ENCODE results near the gene MIS18A. TPM values are rescaled to one million over a fixed set of nuclear protein-coding genes. Genes with fewer than 3 reads are reported as not detected.

Gene MIS18A
- total RNA-seq, 1 experiment from 2014 or later = 55.9 TPM

DNA sequence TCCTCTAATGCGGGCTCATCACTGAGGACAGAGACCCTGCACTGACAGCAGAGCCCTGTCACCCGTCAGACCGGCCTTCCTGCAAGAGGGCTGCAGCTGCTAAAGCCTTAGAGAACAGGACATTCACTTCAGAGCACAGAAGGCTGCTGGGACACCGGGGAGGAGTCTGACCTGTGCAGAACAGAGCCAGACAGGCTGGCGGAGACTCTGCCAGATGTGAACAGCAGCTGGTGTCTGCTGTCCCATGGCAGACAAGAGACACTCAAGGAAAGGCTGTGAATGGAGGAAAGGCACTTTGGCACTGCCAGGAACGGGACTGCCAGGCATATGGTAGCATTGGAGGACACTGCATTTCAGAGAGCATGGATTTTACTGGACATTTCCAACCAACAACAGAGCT lies 41.2 kb upstream of the MIS18A start:
- no peak for TF ChIP-seq ZNF138 (CRISPR knock-in tag; conservative IDR thresholded peaks at IDR 0.05)
- no peak for TF ChIP-seq MLX (CRISPR knock-in tag; IDR thresholded peaks at IDR 0.05)
- TF ChIP-seq USF2 (CRISPR knock-in tag; IDR thresholded peaks at IDR 0.05) = no peak
- TF ChIP-seq, protein P1, sequence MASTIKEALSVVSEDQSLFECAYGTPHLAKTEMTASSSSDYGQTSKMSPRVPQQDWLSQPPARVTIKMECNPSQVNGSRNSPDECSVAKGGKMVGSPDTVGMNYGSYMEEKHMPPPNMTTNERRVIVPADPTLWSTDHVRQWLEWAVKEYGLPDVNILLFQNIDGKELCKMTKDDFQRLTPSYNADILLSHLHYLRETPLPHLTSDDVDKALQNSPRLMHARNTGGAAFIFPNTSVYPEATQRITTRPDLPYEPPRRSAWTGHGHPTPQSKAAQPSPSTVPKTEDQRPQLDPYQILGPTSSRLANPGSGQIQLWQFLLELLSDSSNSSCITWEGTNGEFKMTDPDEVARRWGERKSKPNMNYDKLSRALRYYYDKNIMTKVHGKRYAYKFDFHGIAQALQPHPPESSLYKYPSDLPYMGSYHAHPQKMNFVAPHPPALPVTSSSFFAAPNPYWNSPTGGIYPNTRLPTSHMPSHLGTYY (CRISPR knock-in tag; IDR thresholded peaks at IDR 0.05) = no peak
- TF ChIP-seq ZNF671 (CRISPR knock-in tag; IDR thresholded peaks at IDR 0.05) = no peak
- no peak for TF ChIP-seq HMGXB4 (CRISPR knock-in tag; IDR thresholded peaks at IDR 0.05)
- no peak for TF ChIP-seq RORB (CRISPR knock-in tag; IDR thresholded peaks at IDR 0.05)
- Mint-ChIP-seq H3K9me3 (no peaks in the 10 kb centered on the region), H3K36me3 (peaks cover 82% of the 10 kb centered on the region), H3K27me3 (ENCODE audit: low read depth) (no peaks in the 10 kb centered on the region), H3K4me1 (no peaks in the 10 kb centered on the region), H3K27ac (no peak overlapping the region), H3K4me3 (no peak overlapping the region)
- DNase-seq (ENCODE audit: low spot score) = no peak
- ChIA-PET POLR2A (no interaction called here), CTCF (interaction anchor here (1.2 to 2.1 kb wide), 2 partner anchors 14 to 281 kb away, joined by 5 to 6 read pairs; no protein-coding TSS in a partner anchor)
- no peak for ATAC-seq

DNA sequence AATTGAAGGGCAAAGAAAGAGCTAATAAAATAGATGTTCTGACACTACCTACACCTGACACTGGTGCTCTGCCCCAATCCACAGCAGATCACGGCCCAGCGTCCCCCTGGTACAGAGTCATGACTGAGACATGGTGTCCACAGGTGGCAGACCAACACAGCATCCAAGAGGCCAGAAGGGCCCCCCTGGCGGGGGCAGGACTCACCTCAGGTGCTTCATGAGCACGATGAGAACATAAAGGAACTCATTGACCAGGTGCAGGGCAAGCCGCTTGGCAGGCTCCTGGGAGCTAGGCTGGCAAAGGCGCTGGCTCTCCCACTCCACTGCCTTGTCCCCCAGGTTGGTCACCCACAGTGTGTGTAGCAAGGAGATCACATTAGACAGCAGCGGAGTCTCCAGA lies 40.2 kb upstream of the MIS18A start:
- H3K27ac Mint-ChIP-seq = no peak overlapping the region
- H3K27me3 Mint-ChIP-seq (ENCODE audit: low read depth) = no peaks in the 10 kb centered on the region
- CTCF ChIA-PET = no interaction called here
- DNase-seq (ENCODE audit: low spot score) = no peak
- H3K36me3 Mint-ChIP-seq = peaks cover 78% of the 10 kb centered on the region
- no peak overlapping the region for H3K4me3 Mint-ChIP-seq
- H3K9me3 Mint-ChIP-seq = no peaks in the 10 kb centered on the region
- TF ChIP-seq IRF2 (CRISPR knock-in tag; IDR thresholded peaks at IDR 0.05; ENCODE audit: borderline replicate concordance, low read depth) (no peak), ZNF121 (CRISPR knock-in tag; IDR thresholded peaks at IDR 0.05) (no peak), HMGXB4 (CRISPR knock-in tag; IDR thresholded peaks at IDR 0.05) (no peak), ZBTB43 (CRISPR knock-in tag; IDR thresholded peaks at IDR 0.05) (no peak), TP53 (CRISPR knock-in tag; IDR thresholded peaks at IDR 0.05) (no peak), ZNF138 (CRISPR knock-in tag; conservative IDR thresholded peaks at IDR 0.05) (no peak), SMAD4 (CRISPR knock-in tag; IDR thresholded peaks at IDR 0.05) (no peak), ATF1 (CRISPR knock-in tag; IDR thresholded peaks at IDR 0.05) (no peak)
- TF ChIP-seq, protein P2, sequence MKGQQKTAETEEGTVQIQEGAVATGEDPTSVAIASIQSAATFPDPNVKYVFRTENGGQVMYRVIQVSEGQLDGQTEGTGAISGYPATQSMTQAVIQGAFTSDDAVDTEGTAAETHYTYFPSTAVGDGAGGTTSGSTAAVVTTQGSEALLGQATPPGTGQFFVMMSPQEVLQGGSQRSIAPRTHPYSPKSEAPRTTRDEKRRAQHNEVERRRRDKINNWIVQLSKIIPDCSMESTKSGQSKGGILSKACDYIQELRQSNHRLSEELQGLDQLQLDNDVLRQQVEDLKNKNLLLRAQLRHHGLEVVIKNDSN (CRISPR knock-in tag; IDR thresholded peaks at IDR 0.05) = no peak
- TF ChIP-seq, protein P3, sequence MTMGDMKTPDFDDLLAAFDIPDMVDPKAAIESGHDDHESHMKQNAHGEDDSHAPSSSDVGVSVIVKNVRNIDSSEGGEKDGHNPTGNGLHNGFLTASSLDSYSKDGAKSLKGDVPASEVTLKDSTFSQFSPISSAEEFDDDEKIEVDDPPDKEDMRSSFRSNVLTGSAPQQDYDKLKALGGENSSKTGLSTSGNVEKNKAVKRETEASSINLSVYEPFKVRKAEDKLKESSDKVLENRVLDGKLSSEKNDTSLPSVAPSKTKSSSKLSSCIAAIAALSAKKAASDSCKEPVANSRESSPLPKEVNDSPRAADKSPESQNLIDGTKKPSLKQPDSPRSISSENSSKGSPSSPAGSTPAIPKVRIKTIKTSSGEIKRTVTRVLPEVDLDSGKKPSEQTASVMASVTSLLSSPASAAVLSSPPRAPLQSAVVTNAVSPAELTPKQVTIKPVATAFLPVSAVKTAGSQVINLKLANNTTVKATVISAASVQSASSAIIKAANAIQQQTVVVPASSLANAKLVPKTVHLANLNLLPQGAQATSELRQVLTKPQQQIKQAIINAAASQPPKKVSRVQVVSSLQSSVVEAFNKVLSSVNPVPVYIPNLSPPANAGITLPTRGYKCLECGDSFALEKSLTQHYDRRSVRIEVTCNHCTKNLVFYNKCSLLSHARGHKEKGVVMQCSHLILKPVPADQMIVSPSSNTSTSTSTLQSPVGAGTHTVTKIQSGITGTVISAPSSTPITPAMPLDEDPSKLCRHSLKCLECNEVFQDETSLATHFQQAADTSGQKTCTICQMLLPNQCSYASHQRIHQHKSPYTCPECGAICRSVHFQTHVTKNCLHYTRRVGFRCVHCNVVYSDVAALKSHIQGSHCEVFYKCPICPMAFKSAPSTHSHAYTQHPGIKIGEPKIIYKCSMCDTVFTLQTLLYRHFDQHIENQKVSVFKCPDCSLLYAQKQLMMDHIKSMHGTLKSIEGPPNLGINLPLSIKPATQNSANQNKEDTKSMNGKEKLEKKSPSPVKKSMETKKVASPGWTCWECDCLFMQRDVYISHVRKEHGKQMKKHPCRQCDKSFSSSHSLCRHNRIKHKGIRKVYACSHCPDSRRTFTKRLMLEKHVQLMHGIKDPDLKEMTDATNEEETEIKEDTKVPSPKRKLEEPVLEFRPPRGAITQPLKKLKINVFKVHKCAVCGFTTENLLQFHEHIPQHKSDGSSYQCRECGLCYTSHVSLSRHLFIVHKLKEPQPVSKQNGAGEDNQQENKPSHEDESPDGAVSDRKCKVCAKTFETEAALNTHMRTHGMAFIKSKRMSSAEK (CRISPR knock-in tag; IDR thresholded peaks at IDR 0.05; ENCODE audit: borderline replicate concordance) = no peak
- H3K4me1 Mint-ChIP-seq = no peaks in the 10 kb centered on the region
- POLR2A ChIA-PET = no interaction called here
- no peak for ATAC-seq

Measured in WTC11 (cell line).